Measurements from ENCODE around the gene SLC66A2. TPM values are rescaled to one million over a fixed set of nuclear protein-coding genes. Genes with fewer than 3 reads are reported as not detected.

Gene SLC66A2
- total and polyA plus RNA-seq, 2 experiments from 2014 or later: 33.1 to 67.0 TPM

DNA sequence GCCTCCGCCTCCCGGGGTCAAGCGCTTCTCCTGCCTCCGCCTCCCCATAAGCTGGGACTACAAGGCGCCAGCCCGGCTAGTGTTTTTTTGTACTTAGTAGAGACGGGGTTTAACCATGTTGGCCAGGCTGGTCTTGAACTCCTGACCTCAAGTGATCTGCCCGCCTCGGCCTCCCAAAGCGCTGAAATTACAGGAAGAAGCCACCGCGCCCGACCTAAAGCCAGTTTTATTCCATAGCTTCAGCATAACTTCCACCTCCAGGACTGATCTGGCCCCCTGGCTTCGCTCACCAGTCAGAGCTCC is 37.7 kb upstream of the SLC66A2 start:
- Histone ChIP-seq H3K79me2 (ENCODE audit: insufficient read depth) (peaks cover 45% of the 10 kb centered on the region), H3K4me2 (ENCODE audit: unreplicated experiment) (peak overlapping the region; percentile 78), H3K27ac (peak overlapping the region; percentile 93), H3K4me1 (ENCODE audit: insufficient read depth) (peaks cover 9% of the 10 kb centered on the region; the same call in 1 of the 2 replicates), H3K9me2 (ENCODE audit: insufficient read depth) (no peaks in the 10 kb centered on the region), H3K9me3 (ENCODE audit: low read depth) (no peaks in the 10 kb centered on the region), H3K27me3 (replicated peaks; ENCODE audit: insufficient read depth) (no peaks in the 10 kb centered on the region), H3K4me3 (peak overlapping the region; percentile 98), H4K20me1 (ENCODE audit: insufficient read depth) (peaks cover 14% of the 10 kb centered on the region; the same call in 1 of the 2 replicates), H2AFZ (peak overlapping the region; percentile 87), H3K36me3 (ENCODE audit: low read depth) (peaks cover 9% of the 10 kb centered on the region; the same call in 1 of the 2 replicates), H3F3A (ENCODE audit: insufficient read depth) (peaks cover 5% of the 10 kb centered on the region; the same call in 1 of the 2 replicates), H3K9ac (peak overlapping the region; percentile 93)
- in situ Hi-C loops (cut with MboI): no loop called here
- no peak for DNase-seq
- TF ChIP-seq EZH2 (IDR thresholded peaks at IDR 0.05; ENCODE audit: insufficient read depth, poor library complexity, severe bottlenecking): no peak
- TF ChIP-seq EZH2phosphoT487 (IDR thresholded peaks at IDR 0.05; ENCODE audit: insufficient read depth, low read depth): no peak
- 57 to 61% methylated on average over 13 to 14 of the region's 14 CpGs for WGBS, 2 experiments (ENCODE audit: low coverage in 1 of 2, low lambda C conversion rate in 2 of 2, missing lambda C conversion rate in 2 of 2)

DNA sequence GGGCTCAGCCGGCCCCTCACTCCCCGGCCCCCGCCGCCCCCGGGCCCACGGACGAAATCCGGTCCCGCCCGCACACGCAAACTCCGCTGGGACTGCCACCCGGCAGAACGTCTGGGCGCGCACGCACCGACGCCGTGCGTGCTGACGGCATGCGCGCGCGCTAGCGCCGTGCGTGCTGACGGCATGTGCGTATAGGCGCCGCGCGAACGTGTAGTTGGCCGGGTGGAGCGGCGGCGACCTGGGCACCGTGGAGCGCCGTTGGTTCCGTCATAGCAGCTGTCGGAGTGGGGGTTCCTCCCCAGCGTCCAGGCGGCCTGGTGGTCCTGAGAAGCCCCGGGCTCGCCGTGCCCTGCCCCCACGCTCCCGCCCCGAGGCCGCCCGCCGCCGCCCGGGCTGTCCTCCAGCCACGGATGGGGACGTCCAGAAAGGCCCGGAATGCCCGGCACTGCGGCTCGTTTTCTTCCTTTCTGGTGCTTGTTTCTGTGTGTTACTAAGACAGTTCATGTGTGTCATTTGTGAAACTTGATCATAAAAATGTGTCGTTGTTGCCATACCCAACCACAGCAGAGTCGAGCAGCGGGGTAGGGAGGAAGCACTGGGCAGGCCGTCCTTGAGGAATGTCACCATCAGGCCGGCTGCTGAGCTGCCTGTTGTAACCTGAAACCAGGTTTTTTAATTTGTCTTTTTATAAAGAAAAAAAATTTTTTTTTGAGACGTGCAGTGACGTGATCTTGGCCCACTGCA is 37.2 kb upstream of the SLC66A2 start, which contains the start of gene TXNL4A:
TSS of gene TXNL4A (minus strand) at position 113 of the 744 bp plus-strand sequence. CDS start 171 bp downstream, outside the sequence.
- H3K9me3 ChIP-seq (ENCODE audit: low read depth): no peaks in the 10 kb centered on the region
- peaks cover 50% of the 10 kb centered on the region for H3K79me2 ChIP-seq (ENCODE audit: insufficient read depth)
- TF ChIP-seq EZH2 (IDR thresholded peaks at IDR 0.05; ENCODE audit: insufficient read depth, poor library complexity, severe bottlenecking) (no peak), EZH2phosphoT487 (IDR thresholded peaks at IDR 0.05; ENCODE audit: insufficient read depth, low read depth) (no peak)
- H3K4me3 ChIP-seq: peak within 1 kb of the TSS; percentile 98
- peak within 1 kb of the TSS; percentile 100 for H3K4me2 ChIP-seq (ENCODE audit: unreplicated experiment)
- 1% methylated on average over 51 to 62 of the region's 71 CpGs for WGBS, 2 experiments (ENCODE audit: low coverage in 1 of 2, low lambda C conversion rate in 2 of 2, missing lambda C conversion rate in 2 of 2)
- in situ Hi-C loops (cut with MboI): no loop called here
- H4K20me1 ChIP-seq (ENCODE audit: insufficient read depth): peaks cover 16% of the 10 kb centered on the region; the same call in 1 of the 2 replicates
- H3K9me2 ChIP-seq (ENCODE audit: insufficient read depth): no peaks in the 10 kb centered on the region
- H3K36me3 ChIP-seq (ENCODE audit: low read depth): peaks cover 9% of the 10 kb centered on the region; the same call in 1 of the 2 replicates
- H2AFZ ChIP-seq: peak within 1 kb of the TSS; percentile 87
- peak; percentile 97 for DNase-seq
- H3K4me1 ChIP-seq (ENCODE audit: insufficient read depth): peaks cover 9% of the 10 kb centered on the region; the same call in 1 of the 2 replicates
- peak within 1 kb of the TSS; percentile 93 for H3K27ac ChIP-seq
- peaks cover 5% of the 10 kb centered on the region; the same call in 1 of the 2 replicates for H3F3A ChIP-seq (ENCODE audit: insufficient read depth)
- peak within 1 kb of the TSS; percentile 93 for H3K9ac ChIP-seq
- H3K27me3 ChIP-seq (replicated peaks; ENCODE audit: insufficient read depth): no peaks in the 10 kb centered on the region

DNA sequence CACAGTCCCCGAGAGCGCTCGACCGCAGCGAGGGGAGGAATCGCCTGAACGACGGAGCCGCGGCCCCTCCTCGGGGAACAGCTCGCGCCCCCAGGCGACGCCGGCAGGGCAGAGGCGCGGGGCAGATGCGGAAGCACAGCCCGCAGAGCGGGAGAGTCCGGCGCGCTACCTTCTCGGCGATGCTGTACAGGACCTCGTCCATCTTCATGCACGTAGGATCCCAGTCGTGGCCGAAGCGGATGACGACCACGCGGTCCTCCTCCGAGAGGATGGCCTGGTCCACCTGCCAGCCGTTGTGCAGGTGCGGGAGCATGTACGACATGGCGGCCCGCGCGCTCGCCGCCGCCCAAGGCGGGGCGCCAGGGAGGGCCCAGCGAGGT is 36.6 kb upstream of the SLC66A2 start:
- Histone ChIP-seq H3K79me2 (ENCODE audit: insufficient read depth) (peaks cover 56% of the 10 kb centered on the region), H3K27me3 (replicated peaks; ENCODE audit: insufficient read depth) (no peaks in the 10 kb centered on the region), H3K27ac (peak overlapping the region; percentile 93), H3K36me3 (ENCODE audit: low read depth) (peaks cover 9% of the 10 kb centered on the region; the same call in 1 of the 2 replicates), H3K9ac (peak overlapping the region; percentile 93), H4K20me1 (ENCODE audit: insufficient read depth) (peaks cover 21% of the 10 kb centered on the region; the same call in 1 of the 2 replicates), H2AFZ (peak overlapping the region; percentile 87), H3K4me1 (ENCODE audit: insufficient read depth) (peaks cover 9% of the 10 kb centered on the region; the same call in 1 of the 2 replicates), H3K4me2 (ENCODE audit: unreplicated experiment) (peak overlapping the region; percentile 100), H3K9me3 (ENCODE audit: low read depth) (no peaks in the 10 kb centered on the region), H3K9me2 (ENCODE audit: insufficient read depth) (no peaks in the 10 kb centered on the region), H3F3A (ENCODE audit: insufficient read depth) (peaks cover 5% of the 10 kb centered on the region; the same call in 1 of the 2 replicates), H3K4me3 (peak overlapping the region; percentile 98)
- peak; percentile 74 for DNase-seq
- no peak for TF ChIP-seq EZH2 (IDR thresholded peaks at IDR 0.05; ENCODE audit: insufficient read depth, poor library complexity, severe bottlenecking)
- TF ChIP-seq EZH2phosphoT487 (IDR thresholded peaks at IDR 0.05; ENCODE audit: insufficient read depth, low read depth): no peak
- in situ Hi-C loops (cut with MboI): no loop called here
- WGBS, 2 experiments (ENCODE audit: low coverage in 1 of 2, low lambda C conversion rate in 2 of 2, missing lambda C conversion rate in 2 of 2): 1% methylated on average over 37 to 39 of the region's 48 CpGs

DNA sequence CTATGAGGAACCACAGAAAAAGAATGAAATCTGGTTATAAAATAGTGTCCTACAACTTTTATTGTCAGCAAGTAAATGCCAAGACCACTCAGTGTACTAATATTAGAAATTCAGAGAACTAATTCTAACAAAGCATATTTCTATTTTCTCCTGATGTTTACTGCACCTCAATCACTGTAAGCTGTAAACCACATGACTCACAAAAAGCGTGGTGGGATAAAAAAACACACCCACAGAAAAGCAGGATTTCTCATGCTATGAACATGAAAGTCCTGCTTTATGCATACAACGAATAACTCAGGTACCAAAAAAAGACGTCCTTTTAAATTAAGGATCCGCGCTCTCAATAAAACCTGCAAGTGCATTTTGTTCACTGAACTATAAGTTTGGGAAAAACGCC is 36.1 kb upstream of the SLC66A2 start:
- 0 to 1% methylated on average over 6 of the region's 6 CpGs for WGBS, 2 experiments (ENCODE audit: low coverage in 1 of 2, low lambda C conversion rate in 2 of 2, missing lambda C conversion rate in 2 of 2)
- H2AFZ ChIP-seq: peak overlapping the region; percentile 87
- TF ChIP-seq EZH2phosphoT487 (IDR thresholded peaks at IDR 0.05; ENCODE audit: insufficient read depth, low read depth): no peak
- no peak for TF ChIP-seq EZH2 (IDR thresholded peaks at IDR 0.05; ENCODE audit: insufficient read depth, poor library complexity, severe bottlenecking)
- H3K79me2 ChIP-seq (ENCODE audit: insufficient read depth): peaks cover 61% of the 10 kb centered on the region
- peaks cover 5% of the 10 kb centered on the region; the same call in 1 of the 2 replicates for H3F3A ChIP-seq (ENCODE audit: insufficient read depth)
- H3K4me1 ChIP-seq (ENCODE audit: insufficient read depth): peaks cover 9% of the 10 kb centered on the region; the same call in 1 of the 2 replicates
- in situ Hi-C loops (cut with MboI): no loop called here
- no peaks in the 10 kb centered on the region for H3K9me2 ChIP-seq (ENCODE audit: insufficient read depth)
- peak overlapping the region; percentile 98 for H3K4me3 ChIP-seq
- peak overlapping the region; percentile 100 for H3K4me2 ChIP-seq (ENCODE audit: unreplicated experiment)
- peaks cover 9% of the 10 kb centered on the region; the same call in 1 of the 2 replicates for H3K36me3 ChIP-seq (ENCODE audit: low read depth)
- no peaks in the 10 kb centered on the region for H3K27me3 ChIP-seq (replicated peaks; ENCODE audit: insufficient read depth)
- H3K9me3 ChIP-seq (ENCODE audit: low read depth): no peaks in the 10 kb centered on the region
- H4K20me1 ChIP-seq (ENCODE audit: insufficient read depth): peaks cover 23% of the 10 kb centered on the region; the same call in 1 of the 2 replicates
- H3K27ac ChIP-seq: peak overlapping the region; percentile 93
- peak; percentile 68 for DNase-seq
- H3K9ac ChIP-seq: peak overlapping the region; percentile 93

All from GM23248 (cell line).